ENCODE data around the gene TSPAN17.

- TF ChIP-seq CTCF (IDR thresholded peaks at IDR 0.05 in 2 of 3, conservative IDR thresholded peaks at IDR 0.05 in 1 of 3; ENCODE audit: borderline replicate concordance in 1 of 3, insufficient read depth in 1 of 3, low read depth in 2 of 3, low read length in 2 of 3) (no peak), POLR2A (IDR thresholded peaks at IDR 0.05; ENCODE audit: borderline replicate concordance, extremely low read depth, insufficient read depth, insufficient read length) (no peak), EZH2phosphoT487 (IDR thresholded peaks at IDR 0.05; ENCODE audit: borderline replicate concordance) (no peak), TCF7L2 (IDR thresholded peaks at IDR 0.05; ENCODE audit: borderline replicate concordance, extremely low read depth, insufficient read depth, insufficient read length) (no peak), REST (IDR thresholded peaks at IDR 0.05; ENCODE audit: low read depth) (no peak), YY1 (IDR thresholded peaks at IDR 0.05; ENCODE audit: extremely low read depth, insufficient replicate concordance, low read depth, low read length) (no peak)
Observed at GRCh38 chr5:176673651-176674583, 26.6 kb downstream of the TSPAN17 start.

All from HCT116 (cell line).